Aorta (tissue), 5 donors: ENCODE measurements around the gene USPL1. TPM values are rescaled to one million over a fixed set of nuclear protein-coding genes. Genes with fewer than 3 reads are reported as not detected.

ENCODE experiments used
- ATAC-seq: fragments of 200-7000 bp; cut with Tn5 transposase; one replicate; pipeline ENCODE4 v1.9.1; 2022; ENCODE audit warnings: moderate library complexity; ENCODE audit not compliant: low FRiP score
- DNase-seq, 2 donors: peaks; one replicate each; pipeline ENCODE4 v3.0.0-alpha.2; 2020
- H3K27ac ChIP-seq, 2 donors: one replicate each; pipeline ENCODE4 v1.5.1; 2013; ENCODE audit warnings: low read length in 2 of 2, mild to moderate bottlenecking in 2 of 2, moderate library complexity in 2 of 2, control low read depth in 1 of 2, inconsistent platforms in 1 of 2, low read depth in 1 of 2
- H3K27me3 ChIP-seq, 2 donors: one replicate each; pipeline ENCODE4 v1.6.1; 2013; ENCODE audit warnings: control low read depth in 1 of 2, low read length in 1 of 2, mild to moderate bottlenecking in 1 of 2, moderate library complexity in 1 of 2; ENCODE audit not compliant: insufficient read depth in 2 of 2, control insufficient read depth in 1 of 2
- H3K36me3 ChIP-seq, 2 donors: one replicate each; pipeline ENCODE4 v1.6.1; 2013; ENCODE audit warnings: control low read depth in 1 of 2, low read length in 1 of 2, mild to moderate bottlenecking in 1 of 2; ENCODE audit not compliant: insufficient read depth in 2 of 2, control insufficient read depth in 1 of 2
- H3K4me1 ChIP-seq, 2 donors: one replicate each; pipeline ENCODE4 v1.6.1; 2013; ENCODE audit warnings: low read length in 2 of 2, control low read depth in 1 of 2, mild to moderate bottlenecking in 1 of 2, moderate library complexity in 1 of 2; ENCODE audit not compliant: insufficient read depth in 2 of 2, control insufficient read depth in 1 of 2
- H3K4me3 ChIP-seq, 2 donors: one replicate each; pipeline ENCODE4 v1.5.1; 2013; ENCODE audit warnings: low read length in 2 of 2, control low read depth in 1 of 2, mild to moderate bottlenecking in 1 of 2
- H3K9me3 ChIP-seq: one replicate; pipeline ENCODE4 v1.6.1; 2013; ENCODE audit warnings: mild to moderate bottlenecking, low read length; ENCODE audit not compliant: control insufficient read depth
- WGBS, 2 donors: extraction: QIAGEN DNeasy Blood & Tissue Kit; methylation state at CpG; one replicate each; pipeline ENCODE4 v1.1.7; 2013; 5-methylcytosine and 5-hydroxymethylcytosine counted together
- intact Hi-C, 2 donors: fragments of 100-400 bp; cut with DNase I; formaldehyde crosslinking; loops; one replicate each; pipeline versions ENCODE4 v1.14.2 to v1.15.0; 2022
- long read RNA-seq, 2 donors: library from polyadenylated mRNA; unstranded; transcript quantifications; one replicate each; pipeline ENCODE4 v2.0.0, GENCODE V29; 2020 to 2021
- polyA plus RNA-seq, 2 donors: library from polyadenylated mRNA; stranded (reverse); fragments of 200-250 nt; gene quantifications; one replicate each; pipeline ENCODE4 v1.2.3, GENCODE V29; 2013
- total RNA-seq, 2 donors: library from RNA; stranded (reverse); fragmentation: NEBNext Ultra II Directional; extraction: Animal tissue kit (Norgen Biotek cat#: 25700); gene quantifications; one replicate each; pipeline ENCODE4 v1.2.1, GENCODE V29; 2021
- donor health status: healthy with polysubstance abuse.
- donor health status: Bipolar disorder and iron deficiency.
- donor health status: DM: no; HTN: no; CAD: no.
- donor health status: DM: no; HTN: no; CAD: no.
- donor health status: DM: yes; HTN: yes; CAD: no.

The USPL1 gene
- total RNA-seq (10 to 100 TPM; 15.6 to 18.8 TPM), polyA plus RNA-seq (1 to 10 TPM; 3.3 to 6.7 TPM)
- long read RNA-seq, donor 1, partial matches to known transcripts, result 8 of 17 reads
- long read RNA-seq, donor 1, other reads (novel, unspliced or antisense), result 8 of 17 reads
- long read RNA-seq, donor 2, partial matches to known transcripts, result 0 of 4 reads
- long read RNA-seq, donor 2, other reads (novel, unspliced or antisense), result 4 of 4 reads

DNA sequence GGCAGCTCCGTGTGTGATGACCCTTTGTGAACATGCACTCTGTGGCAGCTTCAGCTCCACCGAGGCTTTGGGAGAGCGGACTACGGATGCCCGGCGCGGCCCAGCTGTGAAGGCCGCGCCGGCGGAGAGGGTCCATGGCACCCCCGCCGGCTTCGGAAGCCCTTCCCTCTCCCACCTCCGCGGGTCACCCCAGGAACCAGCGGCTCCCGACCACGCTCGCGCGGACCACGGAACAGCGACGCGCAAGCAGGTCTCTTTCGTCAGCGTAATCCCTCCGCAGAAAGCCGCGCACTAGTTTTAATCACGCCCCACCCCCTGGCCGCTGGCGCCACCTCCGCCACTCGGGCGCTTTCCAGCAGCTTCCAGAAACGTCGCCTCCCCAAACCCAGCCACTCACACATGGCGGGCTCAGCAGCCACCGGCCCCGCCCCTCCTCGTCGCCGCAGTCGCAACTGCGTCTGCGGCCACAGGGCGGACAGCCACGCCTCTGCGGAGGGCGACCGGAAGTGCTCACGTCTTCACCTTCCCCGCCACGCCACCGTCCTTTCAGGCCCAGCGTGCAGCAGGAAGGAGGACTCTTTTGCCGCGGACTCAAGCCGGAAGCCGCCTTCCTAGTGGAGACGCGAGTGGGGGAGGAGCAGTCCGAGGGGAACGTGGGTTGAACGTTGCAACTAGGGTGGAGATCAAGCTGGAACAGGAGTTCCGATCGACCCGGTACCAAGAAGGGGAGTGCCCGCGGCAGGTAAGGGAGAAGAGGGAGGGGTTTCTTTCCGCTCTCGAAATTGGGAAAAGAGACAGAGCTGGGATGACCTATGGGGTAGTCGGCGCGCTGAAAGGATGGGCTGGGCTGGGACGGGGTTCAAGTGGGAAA lies at the start of gene USPL1:
Gene USPL1 (plus strand): TSS at position 606 of the 871 bp plus-strand sequence. CDS start 3,221 bp downstream, outside the sequence.
- ATAC-seq (peak; percentile 98), DNase-seq (peak; percentile 99)
- Histone ChIP-seq H3K36me3 (no peaks in the 10 kb centered on the region), H3K27ac (peak within 1 kb of the TSS; percentile 74 to 99), H3K9me3 (no peaks in the 10 kb centered on the region), H3K27me3 (no peaks in the 10 kb centered on the region), H3K4me3 (peak within 1 kb of the TSS; percentile 65 to 86), H3K4me1 (peaks cover 0 to 4% of the 10 kb centered on the region in 2 donors)
- WGBS, 2 donors, result 0% methylated on average over 75 to 78 of the region's 78 CpGs
- intact Hi-C loops, result loop anchor here (1.0 to 10.0 kb wide), 11 partner anchors 55 to 545 kb away; partner anchors contain the start of genes HMGB1 (in 1 of the 2), KATNAL1 (in 1 of the 2), MEDAG (in 1 of the 2) and UBE2L5 (in 1 of the 2)

DNA sequence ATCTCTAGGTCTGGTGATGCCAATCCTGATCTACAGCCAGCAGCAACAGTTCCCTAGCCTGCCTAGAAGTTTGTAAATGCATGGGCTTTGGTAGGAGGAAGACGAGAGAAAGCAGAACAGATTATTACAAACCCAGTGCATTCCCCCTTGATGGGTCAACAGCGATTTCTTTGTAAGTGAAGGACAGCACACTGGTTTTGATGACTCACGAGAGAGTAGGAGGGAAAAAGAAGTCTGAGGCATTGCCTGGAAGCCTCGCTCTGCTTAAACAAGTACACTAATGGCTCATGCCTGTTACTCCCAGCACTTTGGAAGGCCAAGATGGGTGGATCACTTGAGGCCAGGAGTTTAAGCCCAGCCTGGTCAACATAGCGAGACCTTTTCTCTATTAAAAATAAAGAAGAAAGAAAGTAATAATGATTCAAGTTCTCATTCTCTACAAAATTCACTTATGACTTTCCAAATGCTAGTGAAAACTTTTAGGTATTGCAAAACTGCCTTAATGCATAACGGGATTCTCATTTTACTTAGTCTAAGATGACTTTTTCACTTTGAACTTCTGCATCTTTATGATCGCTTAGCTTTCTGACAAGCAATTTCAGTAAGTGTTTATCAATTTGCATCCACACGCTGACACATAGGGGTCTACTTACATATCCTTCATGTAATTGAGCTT lies 47.7 kb upstream of the USPL1 start:
- WGBS, 2 donors, result 54 to 57% methylated on average over 8 of the region's 8 CpGs
- no peaks in the 10 kb centered on the region for H3K9me3 ChIP-seq
- ATAC-seq, result peak; percentile 80
- no peaks in the 10 kb centered on the region for H3K4me1 ChIP-seq
- H3K27me3 ChIP-seq, result no peaks in the 10 kb centered on the region
- intact Hi-C loops, result no loop called here
- H3K36me3 ChIP-seq, result no peaks in the 10 kb centered on the region
- H3K27ac ChIP-seq, result no peak overlapping the region
- peak in 1 of 2 donors; percentile 61 for DNase-seq
- H3K4me3 ChIP-seq, result no peak overlapping the region

DNA sequence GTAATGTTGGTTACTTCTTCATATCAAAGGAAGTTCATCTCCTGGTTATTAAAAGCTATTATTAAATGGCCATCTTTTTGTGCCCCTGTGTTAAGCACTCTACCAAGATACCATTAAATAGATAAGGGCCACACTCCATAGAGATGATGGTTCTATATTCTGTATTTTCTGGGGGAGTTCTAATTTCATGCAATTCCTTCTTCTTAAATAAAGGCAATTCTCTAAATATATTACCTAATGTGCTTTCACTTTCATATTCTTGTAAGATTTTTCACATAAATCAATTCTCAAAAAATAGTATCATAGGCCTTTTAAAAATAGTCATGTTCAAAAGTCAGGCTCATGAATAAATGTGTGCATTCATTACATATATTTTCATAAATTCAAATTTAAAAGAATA lies 47.0 kb upstream of the USPL1 start:
- intact Hi-C loops, result no loop called here
- DNase-seq (no peak), ATAC-seq (no peak)
- Histone ChIP-seq H3K27me3 (no peaks in the 10 kb centered on the region), H3K36me3 (no peaks in the 10 kb centered on the region), H3K27ac (no peak overlapping the region), H3K4me3 (no peak overlapping the region), H3K9me3 (no peaks in the 10 kb centered on the region), H3K4me1 (no peaks in the 10 kb centered on the region)

DNA sequence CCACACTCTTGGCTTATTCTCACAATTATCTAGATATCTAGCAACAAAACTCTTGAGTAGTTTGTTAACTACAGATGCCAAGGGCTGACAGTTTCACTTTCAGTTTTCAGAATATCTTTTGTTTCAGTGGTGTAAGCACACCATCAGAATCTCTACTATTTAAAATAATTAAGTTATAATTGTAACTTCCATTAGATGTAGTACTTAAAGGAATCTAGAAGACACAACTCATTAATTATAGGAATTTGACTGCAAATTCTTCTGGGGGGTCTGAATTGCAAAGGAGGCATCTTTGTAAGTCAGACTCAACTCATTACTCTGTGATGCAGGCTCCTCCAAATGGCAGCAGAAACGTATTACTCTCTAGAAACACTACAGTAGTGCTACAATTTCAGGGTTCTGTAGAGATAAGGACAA lies 44.9 kb upstream of the USPL1 start:
- intact Hi-C loops, result no loop called here
- ATAC-seq, result no peak
- no peak overlapping the region for H3K27ac ChIP-seq
- H3K9me3 ChIP-seq, result no peaks in the 10 kb centered on the region
- H3K4me1 ChIP-seq, result no peaks in the 10 kb centered on the region
- H3K4me3 ChIP-seq, result peak overlapping the region; percentile 63 to 72
- 0% methylated on average over 1 of the region's 1 CpG for WGBS, 2 donors
- H3K36me3 ChIP-seq, result no peaks in the 10 kb centered on the region
- no peak for DNase-seq
- no peaks in the 10 kb centered on the region for H3K27me3 ChIP-seq

DNA sequence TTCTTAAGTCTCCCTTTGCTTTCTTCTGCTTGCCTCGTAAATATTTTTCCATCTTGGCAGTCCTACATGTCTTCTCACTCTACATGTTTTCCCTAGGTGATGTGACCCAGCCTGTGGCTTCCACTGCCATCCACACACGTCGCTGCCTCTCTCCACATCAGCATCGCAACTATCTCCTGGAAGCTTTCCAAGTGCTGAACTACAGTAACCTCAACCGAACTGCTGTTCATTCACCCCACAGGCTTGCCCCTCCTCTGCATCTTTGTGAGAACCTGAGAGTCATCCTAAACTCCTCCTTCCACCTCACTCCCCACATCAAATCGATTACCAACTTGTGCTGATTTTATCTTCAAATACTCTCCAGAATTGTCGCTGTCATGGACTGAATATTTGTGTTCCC lies 41.2 kb upstream of the USPL1 start:
- H3K36me3 ChIP-seq, result no peaks in the 10 kb centered on the region
- intact Hi-C loops, result no loop called here
- 60 to 68% methylated on average over 7 of the region's 7 CpGs for WGBS, 2 donors
- no peaks in the 10 kb centered on the region for H3K4me1 ChIP-seq
- H3K27me3 ChIP-seq, result no peaks in the 10 kb centered on the region
- ATAC-seq, result no peak
- H3K4me3 ChIP-seq, result no peak overlapping the region
- no peaks in the 10 kb centered on the region for H3K9me3 ChIP-seq
- H3K27ac ChIP-seq, result no peak overlapping the region
- no peak for DNase-seq

DNA sequence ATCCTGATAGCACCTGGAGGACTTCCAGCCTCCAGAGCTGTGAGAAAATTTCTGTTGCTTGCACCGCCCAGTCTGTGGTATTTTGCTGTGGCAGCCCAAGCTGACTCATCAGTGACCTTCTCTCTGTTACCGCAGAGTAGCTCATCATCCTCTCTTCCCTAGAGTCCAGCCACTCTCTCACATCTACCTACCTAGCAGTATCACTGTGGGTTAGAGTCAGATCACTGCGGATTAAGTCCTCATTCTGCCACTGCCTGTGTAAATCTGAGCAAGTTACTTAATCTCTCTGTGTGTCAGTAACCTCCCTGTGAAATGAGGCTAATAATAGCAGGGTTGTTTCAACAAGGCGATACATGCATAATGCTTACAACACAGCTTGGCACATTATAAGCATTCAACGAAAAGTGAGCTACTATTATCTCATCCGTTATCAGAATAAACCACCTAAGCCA lies 40.3 kb upstream of the USPL1 start:
- Histone ChIP-seq H3K27me3 (no peaks in the 10 kb centered on the region), H3K4me1 (no peaks in the 10 kb centered on the region), H3K4me3 (no peak overlapping the region), H3K36me3 (no peaks in the 10 kb centered on the region), H3K27ac (no peak overlapping the region), H3K9me3 (no peaks in the 10 kb centered on the region)
- no peak for ATAC-seq
- no peak for DNase-seq
- intact Hi-C loops, result no loop called here
- WGBS, 2 donors, result 77 to 81% methylated on average over 6 of the region's 6 CpGs

DNA sequence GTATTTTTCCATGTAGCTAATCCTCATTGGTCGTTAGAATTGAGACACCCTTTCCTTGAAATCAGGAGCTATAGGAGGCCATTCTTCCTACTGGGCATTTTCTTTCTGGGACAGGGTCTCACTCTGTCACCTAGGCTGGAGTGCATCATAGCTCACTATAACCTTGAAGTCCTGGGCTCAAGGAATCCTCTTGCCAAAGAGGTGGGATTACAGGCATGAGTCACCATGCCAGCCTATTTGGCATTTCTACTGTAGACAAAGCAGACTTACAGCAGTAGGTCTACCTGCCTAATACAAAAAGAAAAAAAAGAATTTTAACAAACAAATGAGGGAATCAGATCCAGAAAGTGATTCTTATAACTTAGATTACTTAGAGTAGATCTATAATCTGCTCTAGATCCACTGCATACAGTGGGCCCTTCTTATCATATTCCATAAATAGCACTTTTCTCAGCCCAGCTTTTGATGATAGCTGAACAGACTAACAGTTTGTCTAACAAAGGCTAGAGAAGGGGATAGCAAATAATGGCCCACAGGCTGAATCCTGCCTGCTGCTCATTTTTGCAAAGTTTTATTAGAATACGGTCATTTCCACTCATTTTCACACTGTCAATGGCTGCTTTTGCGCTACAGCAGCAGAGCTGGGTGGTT lies 36.7 kb upstream of the USPL1 start:
- no peak overlapping the region for H3K27ac ChIP-seq
- intact Hi-C loops, result no loop called here
- H3K36me3 ChIP-seq, result no peaks in the 10 kb centered on the region
- no peaks in the 10 kb centered on the region for H3K4me1 ChIP-seq
- H3K9me3 ChIP-seq, result no peaks in the 10 kb centered on the region
- no peak for DNase-seq
- no peak overlapping the region for H3K4me3 ChIP-seq
- ATAC-seq, result no peak
- H3K27me3 ChIP-seq, result no peaks in the 10 kb centered on the region
- 96% methylated on average over 3 of the region's 3 CpGs for WGBS, 2 donors

DNA sequence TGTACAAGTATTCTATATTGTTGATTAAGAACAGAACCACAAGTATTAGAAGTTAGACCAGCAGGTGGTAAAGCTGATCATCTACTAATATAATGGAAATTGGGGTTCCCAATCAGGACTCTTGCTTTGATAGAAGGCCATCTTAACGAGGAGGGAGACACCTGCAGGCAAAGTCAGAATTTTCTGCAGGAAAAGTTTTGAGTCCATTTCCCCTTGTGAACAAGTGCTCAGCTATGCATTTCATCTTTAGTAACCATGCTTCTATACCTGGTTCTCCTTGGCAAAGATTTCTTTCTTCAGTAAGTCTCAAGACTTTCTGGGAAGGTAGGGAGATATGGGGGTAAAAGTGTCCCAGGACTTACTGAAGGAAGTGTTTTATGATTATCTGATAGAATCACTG lies 36.1 kb upstream of the USPL1 start:
- Histone ChIP-seq H3K9me3 (no peaks in the 10 kb centered on the region), H3K36me3 (no peaks in the 10 kb centered on the region), H3K4me3 (no peak overlapping the region), H3K4me1 (no peaks in the 10 kb centered on the region), H3K27me3 (no peaks in the 10 kb centered on the region), H3K27ac (no peak overlapping the region)
- DNase-seq (no peak), ATAC-seq (no peak)
- WGBS, 2 donors, result 38% methylated on average over 1 of the region's 1 CpG
- intact Hi-C loops, result no loop called here
